T-helper 9 cell (primary cell): ENCODE results near the gene UGT2B11.
"Not testable (repeated sequence)": the region's sequence is repeated elsewhere in the genome, so short reads cannot be mapped to it uniquely, and the experiment has no call there.

ENCODE experiments used
- DNase-seq: peaks from one replicate; pipeline ENCODE4 v3.0.0-alpha.2; 2020

The UGT2B11 gene

DNA sequence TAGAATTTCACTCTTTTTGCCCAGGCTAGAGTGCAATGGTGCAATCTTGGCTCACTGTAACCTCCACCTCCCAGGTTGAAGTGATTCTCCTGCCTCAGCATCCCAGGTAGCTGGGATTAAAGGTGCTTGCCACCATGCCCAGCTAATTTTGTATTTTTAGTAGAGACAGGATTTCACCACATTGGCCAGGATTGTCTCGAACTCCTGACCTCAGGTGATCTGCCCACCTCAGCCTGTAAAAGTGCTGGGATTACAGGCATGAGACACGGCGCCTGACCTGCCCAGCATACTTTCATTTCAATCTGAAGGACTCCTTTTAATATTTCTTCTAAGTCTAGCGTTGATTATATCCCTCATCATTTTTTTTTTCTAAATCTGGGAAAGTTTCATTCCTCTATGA, 45.4 kb downstream of the UGT2B11 start:
- DNase-seq, result not testable (repeated sequence)

DNA sequence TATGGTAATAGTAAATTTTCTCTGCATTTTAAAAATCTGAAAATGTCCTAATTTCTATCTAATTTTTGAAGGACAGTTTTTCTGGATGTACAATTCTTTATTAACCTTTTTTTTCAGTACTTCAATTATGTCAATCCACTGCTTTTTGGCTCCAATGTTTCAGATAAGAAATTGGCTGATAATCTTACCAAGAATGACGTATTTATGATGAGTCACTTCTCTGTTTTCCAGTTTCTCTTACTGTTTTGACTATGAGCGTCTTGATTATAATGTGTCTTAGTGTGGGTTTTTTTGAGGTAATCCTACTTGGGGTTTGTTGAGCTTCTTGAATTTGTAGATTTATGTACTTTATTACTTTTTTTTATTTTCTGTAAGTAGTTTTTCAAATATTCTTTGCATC, 47.2 kb downstream of the UGT2B11 start:
- no peak for DNase-seq

- DNase-seq, result not testable (repeated sequence)
These were observed 48.2 kb downstream of the UGT2B11 start for GRCh38 chr4:69166376-69166775.

- not testable (repeated sequence) for DNase-seq
These were observed 48.8 kb downstream of the UGT2B11 start for GRCh38 chr4:69165707-69166106.

DNA sequence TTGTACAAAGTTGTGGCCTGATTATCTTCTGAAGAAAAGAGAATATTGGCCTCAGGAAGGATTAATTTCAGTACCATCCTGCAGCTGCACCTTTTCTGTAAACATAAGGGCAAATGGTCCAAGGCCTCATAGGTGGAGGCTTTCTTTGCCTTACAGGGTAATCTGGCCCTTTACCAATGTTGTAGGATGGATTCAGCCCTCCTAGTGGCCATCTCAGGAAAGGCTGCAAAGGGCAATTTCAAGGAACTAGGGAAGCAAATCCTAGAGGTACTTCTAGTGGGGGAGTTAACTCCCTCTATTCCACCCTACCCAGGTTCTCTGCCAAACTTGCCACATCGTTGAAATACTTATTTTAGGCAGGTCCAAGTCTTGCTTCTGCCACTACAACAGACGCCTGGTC, 57.6 kb downstream of the UGT2B11 start:
- no peak for DNase-seq

GRCh38 chr4:69154021-69154420, 60.5 kb downstream of the UGT2B11 start:
- DNase-seq, result no peak
